Activated effector memory CD4-positive, alpha-beta T cell treated with anti-CD3 and anti-CD28 coated beads, Interleukin-2, amount 50 U/mL, for 16 hours (primary cell): ENCODE data around the gene GRHL3.

Experiments used
- DNase-seq: peaks from one replicate; pipeline ENCODE4 v3.0.0-alpha.2; 2020

GRHL3 gene

DNA sequence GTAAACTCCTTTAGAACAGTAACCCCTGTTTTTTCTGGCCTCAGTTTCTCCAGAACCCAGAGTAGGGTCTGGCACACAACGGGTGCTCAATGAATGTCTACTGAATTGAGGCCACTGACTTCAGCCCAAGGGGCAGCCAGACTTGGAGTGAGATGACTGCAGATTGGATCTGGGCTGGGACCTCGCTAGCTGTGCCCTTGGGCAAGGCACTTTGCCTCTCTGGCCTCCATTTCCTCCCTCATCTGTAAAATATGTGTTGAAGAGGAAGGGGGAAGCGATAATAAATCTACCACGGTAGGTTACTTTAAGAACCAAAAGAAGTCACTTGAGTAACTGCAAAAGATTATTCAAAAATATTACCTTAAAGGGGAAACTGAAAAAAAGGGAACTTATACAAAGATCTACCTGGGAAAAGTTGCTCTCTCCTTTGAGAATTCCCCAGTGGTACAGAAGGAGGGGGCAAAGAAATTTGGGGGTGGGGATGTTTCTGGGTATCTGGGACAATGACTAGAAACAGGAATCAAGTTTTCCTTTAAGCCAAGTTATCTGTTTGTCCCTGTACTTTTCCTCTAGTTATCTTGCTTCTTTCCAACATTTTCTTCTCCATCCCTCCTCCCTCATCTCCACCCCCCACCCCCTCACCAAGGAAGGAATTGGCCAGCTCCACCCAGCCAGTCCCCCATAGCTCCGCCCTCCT is 394 bp upstream of the GRHL3 start:
- no peak for DNase-seq

DNA sequence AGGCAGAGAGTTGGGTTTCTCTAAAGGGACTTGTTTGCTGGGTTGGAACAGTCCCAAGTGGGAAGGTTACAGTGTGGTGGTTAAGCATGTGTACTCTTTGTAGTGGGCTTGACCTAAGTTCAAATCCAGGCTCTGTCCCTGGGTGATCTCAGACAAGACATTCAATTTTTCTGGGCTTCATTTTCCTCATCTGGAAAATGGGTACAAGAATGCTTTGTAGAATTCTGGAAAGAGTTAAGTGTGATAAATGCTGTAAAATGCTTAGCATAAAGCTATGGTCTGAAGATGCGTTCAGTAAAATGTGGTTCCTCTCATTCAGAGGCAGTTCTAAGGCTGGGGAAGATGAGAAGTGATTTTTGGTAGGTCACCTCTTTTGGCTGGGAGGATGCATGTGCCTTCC is 805 bp downstream of the GRHL3 start:
- DNase-seq: no peak

DNA sequence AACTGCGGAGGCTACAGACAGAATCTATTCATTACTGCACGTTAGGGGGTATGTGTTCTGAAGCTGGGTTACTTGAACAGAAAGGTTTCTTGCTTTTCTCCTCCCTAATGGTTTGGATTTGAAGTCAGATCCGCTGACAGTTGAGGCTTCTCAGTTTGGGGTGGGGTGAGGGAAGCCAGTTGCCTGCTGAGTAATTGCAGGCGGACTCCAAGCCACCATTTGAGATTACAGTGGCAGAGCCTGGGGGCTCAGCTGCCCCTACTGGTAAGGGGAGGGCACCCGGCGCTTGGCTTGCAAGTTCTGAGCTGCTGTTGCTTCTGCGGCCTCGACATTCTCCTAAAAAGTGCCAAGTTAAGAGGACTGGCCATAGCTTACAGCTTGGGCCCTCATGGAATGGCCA is 2.0 kb downstream of the GRHL3 start:
- no peak for DNase-seq

DNA sequence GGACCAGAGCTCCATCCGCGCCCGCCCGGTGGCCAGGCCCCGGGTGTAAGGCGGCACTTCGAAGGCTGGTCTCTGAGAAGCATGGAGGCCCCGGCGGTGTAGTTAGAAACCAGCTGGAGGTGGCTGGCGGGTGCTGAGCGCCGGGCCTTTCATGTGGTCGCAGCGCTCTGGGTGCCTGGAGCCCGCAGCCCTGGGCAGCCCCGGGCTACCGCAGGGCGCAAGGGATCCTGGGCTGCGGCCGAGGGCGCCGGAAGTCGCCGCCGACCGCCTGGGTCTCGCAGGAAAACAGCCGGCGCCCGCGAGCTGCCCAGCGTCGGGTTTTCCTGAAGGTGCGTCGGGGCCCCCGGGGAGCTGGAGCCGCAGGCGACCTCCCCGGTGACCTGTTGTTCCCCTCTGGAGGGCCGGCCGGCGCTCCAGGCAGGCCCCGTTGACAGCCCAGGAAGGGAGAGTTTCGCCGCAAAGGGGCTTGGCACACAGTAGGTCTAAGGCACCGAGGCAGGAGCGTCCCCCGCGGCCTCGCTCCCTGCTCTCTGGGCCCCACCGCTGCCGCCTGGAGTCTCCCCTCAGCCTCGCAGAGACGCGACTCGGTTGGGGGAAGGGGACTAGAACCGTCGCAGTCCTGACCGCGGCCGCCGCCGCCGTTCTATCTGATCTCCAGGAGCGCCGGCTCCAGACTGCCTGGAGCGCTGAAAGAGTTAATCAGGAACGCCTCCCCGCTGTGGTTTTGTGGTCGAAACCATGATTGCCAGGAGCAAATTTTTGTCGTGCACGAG is 2.7 kb downstream of the GRHL3 start:
- DNase-seq: peak; percentile 85

DNA sequence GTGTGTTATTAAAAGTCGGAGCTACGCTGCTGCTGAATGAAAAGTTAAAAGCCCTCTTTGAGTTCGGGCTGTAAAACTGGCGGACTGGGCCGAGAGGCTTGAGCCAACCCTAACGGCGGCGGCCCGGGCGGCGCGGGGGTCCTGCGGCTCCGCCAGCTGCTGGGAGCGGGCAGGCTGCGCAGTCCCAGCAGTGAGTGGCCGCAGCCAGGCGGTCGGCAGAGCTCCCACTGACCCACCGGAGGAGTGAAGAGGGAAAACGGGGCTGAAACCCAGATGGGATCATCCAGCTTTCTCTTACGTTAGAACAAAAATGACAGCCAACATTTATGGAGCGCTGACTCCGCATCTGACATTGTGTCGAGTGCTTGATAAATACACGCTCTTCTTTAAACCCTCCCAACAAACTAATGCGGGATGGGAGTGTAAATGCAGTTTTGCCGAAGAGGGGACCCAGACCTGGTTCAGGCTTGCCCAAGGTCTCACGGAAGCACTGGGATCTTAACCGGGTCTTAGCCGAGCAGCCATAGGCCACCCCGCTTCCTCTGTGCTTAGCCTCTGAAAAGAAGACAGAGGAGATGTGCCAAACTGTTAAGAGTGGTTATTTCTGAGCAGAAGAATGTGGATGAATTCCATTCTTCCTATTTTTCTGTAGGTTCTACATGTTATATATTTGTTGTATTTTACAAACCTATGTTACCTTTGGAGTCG is 3.5 kb downstream of the GRHL3 start:
- no peak for DNase-seq

DNA sequence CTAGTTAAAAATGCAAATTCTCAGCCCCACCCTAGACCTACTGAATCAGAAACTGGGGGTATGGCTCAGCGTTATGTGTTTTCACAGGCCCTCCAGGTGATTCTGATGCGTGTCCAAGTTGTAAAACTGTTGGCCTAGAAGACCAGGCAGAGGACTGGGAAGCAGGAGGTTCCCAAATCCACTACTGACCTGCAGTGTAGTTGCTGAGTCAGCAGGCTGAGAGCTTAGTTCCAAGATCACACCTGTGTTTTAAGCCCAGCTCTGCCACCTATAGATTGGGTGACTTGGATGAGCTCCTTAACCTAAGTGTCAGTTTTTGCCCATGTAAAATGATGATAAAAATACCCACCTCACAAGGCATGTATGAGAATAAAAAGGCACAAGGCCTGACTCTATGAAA is 4.1 kb downstream of the GRHL3 start:
- DNase-seq: no peak

DNA sequence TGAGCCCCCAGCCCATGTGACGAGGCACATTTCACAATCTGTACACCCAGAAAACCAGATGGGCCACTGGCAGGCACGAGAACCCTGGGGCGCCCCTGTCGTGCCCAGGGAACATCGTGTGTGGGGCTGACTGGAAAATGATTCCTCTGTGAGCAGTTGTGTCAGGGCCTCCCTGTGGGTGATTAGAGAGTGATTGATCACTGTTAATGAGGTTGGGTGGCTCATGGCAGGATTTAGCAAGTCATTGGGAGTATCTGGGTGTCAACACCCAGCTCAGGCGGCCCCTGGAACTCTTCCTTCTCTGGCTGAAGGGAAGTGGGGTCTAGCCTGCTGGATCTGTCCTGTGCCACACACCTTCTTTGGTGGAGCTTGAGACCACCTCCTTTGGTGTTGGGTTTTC is 5.7 kb downstream of the GRHL3 start:
- no peak for DNase-seq

DNA sequence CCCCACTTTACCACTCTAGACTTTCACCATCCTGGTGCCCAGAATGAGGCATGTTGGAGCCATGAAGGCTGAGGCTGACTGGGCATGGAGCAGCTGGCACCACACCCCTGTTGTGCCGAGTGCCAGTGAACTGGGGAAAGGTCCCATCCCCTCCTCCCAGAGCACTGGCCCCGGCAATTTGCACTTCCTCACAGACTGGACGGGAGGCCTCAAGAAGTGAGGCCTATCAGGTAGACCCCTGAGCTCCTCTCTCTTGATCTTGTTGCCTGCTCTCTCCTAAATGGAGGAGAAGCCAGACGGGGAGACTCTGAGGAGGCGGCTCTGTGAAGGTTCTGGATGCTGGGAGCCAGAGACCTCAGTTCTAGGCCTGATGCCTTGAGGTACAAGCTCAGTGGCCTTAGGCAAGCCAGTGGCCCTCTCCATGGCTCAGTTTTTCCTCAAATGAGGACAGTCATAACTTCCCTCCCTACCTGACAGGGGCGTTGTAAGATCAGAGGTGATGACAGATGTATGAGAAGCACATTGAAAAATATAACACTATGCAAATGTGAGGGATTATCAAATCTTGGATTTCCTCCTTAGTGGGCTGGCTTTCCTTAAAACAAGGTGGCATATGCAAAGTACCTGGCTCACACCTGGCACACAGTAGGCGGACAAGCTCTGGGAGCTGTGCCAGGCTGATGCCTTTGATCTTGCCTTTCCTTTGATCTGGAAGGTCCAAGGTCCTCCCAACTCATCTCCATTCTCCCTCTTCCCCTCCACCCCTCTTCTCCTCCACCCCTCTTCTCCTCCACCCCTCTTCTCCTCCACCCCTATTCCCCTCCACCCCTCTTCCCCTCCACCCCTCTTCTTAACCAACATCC is 6.7 kb downstream of the GRHL3 start:
- DNase-seq: no peak

DNA sequence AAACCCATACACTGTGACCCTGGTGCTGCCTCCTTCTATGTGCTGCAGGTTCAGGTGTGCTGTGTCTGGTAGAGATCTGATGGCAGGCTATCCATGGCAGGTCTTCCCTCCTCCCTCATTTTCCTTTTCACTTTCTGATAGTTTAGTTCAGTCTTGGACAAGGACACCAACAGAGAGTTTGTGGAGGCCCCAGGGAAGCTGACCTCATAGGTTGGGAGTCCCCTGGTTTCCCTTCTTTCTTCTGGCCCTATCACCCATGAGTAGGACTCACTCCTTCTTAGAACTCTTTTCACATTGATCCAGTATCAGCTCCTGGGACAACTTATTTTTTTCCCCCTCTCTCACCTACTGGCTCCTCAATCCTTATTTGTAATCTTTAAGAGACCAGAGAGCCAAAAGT is 8.3 kb downstream of the GRHL3 start:
- no peak for DNase-seq

DNA sequence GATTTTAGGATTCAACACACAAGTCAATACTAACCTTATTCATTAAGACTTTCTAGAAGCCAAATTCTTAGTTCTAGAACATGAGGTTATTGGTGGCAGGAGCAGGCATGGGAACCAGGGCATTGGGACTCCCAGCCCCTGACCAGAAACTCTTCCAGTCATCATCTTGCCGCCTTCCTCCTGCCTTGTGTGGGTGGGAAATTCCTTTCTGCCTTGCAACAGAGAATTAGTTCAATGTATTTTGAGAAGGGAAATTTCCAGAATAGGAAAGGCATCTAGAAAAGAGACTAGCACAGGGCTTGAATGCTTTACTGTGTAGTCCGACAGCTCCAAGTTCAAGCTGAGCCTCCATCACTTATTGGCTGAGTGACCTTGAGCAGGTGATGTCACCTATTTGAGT is 8.7 kb downstream of the GRHL3 start:
- no peak for DNase-seq

DNA sequence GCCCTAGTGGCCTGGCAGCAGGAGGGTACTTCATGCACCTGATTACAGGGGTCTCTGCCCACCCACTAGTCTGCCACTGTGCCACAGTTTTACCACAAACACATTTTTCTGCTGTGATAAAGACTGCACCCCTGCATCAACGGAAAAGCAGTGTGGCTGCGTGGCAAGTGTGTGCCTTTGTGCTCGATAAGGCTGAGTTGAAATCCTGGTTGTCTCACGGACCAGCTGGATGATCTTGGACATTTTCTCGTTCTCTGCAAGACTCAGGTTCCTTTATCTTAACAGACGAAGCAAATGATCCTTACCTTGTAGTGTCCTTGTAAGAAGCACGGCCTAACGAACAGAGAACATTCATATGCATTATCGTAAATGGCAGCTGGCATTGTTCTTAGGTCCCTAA is 10.2 kb downstream of the GRHL3 start:
- DNase-seq: no peak

DNA sequence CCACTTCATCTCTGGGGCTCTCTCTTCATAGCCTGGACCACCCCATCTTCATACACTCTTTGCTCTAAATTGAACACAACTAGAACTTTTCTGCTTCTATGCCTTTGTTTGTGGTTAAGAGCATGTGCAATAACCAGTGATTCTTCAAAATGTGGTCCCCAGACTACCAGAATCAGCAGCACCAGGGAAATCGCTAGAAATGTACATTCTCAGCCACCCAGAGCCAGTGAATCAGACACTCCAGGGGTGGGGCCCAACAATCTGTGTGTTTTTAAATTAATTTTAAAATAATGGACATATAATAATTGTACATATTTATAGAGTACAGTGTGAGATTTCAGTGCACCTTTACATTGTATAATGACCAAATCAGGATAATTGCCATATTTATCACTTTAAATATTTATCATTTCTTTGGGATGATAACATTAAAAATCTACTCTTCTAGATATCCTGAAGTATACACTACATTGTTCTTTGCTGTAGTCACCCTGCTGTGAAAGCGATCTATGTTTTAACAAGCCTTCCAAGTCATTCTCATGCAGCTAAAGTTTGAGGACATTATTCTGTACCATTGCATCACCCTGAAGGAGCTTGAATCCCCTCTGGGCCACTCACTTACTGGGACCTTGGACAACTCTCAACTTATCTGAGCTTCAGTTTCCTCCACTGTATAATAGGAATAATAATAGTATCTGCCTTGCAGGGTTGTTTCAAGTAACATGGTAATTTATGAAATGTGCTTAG is 10.8 kb downstream of the GRHL3 start:
- DNase-seq: no peak

DNA sequence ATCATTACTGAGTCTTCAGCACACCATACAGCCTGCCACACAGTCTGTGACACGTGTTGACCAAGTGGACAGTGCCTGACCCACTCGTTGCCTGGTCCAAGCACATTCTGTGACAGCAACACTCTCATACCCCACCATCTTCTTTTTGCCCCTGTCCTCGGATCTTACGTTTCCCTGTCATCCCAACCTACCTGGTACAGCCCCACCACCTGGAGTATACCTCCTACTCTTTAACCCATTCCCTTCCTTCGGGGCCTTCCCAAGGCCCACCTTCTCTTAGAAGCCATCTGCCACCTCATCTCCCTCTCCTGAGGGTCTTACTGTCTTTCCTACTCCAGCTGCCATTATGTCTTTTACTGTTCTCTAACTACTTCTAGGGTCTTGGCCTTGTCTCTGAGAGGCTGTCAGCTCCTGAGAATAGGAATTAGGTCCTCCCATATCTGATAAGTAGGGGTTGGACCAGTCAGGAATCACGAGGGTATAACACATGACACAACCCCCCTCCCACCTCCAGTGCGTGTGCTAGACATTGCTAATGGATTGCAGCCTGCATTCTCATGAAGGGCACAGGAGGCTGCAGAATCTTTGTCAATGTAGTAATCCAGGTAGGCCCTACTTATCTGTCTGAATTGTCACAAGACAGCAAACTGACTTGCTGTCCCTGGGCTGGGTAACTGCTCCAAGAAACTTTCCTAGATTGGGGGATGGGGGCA is 13.0 kb downstream of the GRHL3 start:
- DNase-seq: no peak

DNA sequence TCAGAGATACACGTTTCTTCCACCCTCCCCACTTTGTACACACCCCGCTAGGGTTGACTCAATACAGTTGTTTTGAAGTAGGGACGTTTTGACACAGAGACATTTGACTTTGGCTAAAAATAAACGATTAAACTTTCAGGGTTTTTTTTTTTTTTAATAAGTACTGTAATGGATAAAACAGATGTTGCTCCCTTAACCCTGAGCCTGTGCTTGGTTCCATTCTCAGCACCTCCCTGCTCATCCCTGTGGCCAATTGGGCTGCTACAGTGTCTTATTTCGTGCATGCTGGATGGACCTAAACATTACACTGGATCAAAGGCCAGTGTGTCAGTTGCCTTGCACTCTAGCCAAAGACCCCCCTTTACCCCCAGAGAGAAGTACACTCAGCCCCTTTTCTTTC is 16.9 kb downstream of the GRHL3 start:
- DNase-seq: no peak

DNA sequence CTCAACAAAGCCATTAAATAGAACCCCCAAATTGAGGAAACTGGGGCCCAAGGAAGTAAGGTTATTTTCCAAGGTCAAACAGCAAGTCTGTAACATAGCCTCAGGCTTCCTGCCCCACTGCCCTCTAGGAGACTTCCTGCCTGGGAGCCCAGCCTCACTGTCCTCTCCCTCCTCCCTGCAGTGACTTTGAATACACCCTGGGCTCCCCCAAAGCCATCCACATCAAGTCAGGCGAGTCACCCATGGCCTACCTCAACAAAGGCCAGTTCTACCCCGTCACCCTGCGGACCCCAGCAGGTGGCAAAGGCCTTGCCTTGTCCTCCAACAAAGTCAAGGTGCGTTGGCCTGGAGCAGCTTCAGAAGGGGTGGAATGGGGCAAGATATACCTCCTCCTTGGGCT is 18.3 kb downstream of the GRHL3 start:
- DNase-seq: no peak

DNA sequence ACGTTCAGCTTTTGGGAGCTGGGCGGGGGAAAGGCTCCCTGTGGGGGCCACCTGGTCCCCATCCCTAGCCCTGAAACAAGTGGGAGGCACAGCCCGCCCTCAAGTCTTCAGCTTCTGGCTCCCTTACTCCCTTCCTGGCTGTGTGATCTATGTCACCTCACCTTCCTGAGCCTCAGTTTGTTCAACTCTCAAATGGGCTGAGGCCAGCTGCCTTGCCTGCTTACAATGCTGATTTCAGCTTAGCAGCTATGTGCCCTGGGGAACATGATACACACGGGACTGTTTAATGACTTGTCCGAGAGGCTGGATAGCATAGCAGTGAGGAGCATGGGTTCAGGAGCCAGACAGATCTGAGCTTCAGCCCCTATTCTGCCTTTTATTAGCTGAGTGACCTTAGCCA is 19.3 kb downstream of the GRHL3 start:
- no peak for DNase-seq

DNA sequence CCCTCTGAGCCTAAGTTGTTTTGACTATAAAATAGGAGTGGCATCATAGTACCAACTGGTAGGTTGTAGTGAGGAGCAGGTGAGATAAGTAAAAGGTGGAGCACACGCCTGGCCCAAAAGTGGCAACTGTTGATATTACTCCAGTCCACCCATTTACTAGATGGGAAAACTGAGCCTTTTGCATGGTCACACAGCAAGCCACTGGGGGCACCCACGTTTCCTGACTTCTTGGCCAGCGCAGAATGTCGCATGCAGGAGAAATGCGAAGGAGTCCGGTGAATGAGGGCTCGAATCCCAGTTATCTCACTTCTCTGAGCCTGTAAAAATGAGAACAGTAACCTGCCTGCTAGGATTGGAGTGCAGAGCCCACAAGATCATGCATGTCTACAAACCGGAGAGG is 20.8 kb downstream of the GRHL3 start:
- DNase-seq: no peak

DNA sequence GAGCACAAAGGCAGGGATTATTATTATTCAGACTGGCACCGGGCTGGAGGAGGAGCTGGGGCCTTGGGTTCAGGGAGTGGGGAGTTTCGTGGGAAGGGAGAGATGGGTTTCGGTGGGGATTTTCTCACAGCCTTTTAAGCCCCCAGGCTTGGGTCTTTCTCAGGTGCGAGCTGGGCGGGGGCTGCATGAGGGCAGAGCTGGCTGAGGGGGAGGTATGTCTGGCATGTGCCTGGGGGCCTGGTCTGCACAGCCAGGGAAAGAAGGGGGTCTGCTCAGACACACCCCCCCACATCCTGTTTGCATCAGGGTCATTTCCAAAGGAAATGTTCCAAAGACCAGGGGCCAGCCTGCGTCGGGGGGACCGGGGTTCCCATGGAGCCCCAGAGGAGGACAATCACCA is 21.6 kb downstream of the GRHL3 start:
- no peak for DNase-seq

DNA sequence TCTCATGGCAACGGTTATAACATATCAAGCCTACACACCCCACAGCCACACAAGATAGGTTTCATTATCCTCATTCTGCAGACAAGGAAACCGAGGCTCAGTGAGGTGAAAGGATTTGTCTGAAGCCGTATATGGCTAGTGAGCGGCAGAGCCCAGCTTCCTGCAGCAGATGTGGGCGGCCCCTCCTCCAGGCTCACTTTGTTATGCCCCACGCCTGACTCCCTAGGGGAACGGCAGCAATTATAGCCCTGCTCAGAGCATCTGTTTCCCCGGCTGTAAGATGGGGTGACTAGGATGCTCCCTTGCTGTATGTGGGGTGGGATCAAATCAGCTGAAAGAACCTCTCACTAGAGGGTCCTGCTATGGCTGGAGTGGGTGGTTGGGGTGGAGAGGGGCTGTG is 22.1 kb downstream of the GRHL3 start:
- DNase-seq: no peak

DNA sequence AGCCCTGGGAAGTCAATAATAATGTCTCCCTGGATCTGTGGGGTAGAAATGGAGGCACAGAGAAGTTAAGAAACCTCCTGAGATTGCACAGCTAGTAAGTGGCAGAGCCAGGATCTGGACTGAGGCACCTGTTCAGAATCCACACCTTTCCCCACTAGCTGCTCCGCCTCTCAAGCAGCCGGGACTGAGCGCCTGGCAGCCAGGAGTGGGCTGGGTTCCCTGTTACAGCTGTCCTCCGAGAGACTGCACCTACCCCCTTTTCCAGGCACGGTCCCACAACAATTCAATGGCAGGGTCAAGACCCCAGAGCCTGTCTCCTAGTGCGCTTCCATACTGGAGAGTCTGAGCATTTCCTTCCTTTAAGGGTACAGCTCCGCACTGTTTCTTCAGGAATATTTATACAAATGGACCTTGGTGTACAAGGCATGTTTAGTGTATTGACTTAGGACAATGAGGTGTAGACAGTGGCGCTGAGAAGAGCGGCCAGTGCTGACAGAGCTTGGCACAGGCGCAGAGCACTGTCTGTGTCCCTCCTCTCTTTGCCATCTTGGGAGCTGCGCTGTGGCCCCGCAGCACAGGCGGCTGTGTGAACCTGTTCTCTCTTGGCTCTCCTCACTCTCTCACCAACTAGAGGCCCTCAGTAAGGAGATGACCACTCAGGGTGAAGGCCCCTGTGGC is 24.4 kb downstream of the GRHL3 start:
- no peak for DNase-seq

DNA sequence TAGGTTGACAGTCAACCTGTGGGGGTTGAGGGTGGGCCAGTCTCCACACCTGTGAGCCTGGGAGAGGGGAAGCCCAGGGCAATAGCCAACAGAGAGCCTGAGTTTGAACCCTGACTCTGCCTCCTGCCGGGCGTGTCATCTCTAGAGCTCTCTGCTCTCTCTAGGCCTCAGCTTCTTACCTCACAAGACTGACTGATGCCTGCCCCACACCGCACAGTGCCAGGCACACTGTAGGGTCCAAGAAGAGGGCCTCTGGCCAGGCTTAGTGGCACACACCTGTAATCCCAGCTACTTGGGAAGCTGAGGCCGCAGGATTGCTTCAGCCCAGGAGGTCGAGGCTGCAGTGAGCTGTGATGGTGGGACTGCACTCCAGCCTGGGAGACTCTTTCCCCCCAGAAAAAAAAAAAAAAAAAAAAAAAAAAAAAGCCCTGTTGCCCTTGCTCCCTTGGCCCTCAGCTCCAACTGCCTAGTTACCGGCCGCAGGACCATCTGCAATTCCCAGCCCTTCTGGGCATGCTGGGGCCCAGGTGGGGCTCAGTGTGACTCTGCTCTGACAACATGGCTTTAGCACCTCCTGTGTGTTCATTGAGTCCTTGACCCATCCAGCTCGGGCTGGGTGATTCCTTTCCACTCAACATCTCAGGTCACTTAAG is 25.1 kb downstream of the GRHL3 start:
- no peak for DNase-seq
